SU-DHL-6 (cell line): ENCODE data around the gene ZFP1.
"Not testable (repeated sequence)": the region's sequence is repeated elsewhere in the genome, so short reads cannot be mapped to it uniquely, and the experiment has no call there.

Source experiments
- EZH2phosphoT487 ChIP-seq: fragments of 200-600 bp; sonication (generic), shearing (Covaris generic); conservative IDR thresholded peaks from 2 replicates; pipeline ENCODE4 v1.6.1; 2018; ENCODE audit warnings: mild to moderate bottlenecking, antibody characterized with exemption, low read length, moderate library complexity, mixed read lengths
- TF ChIP-seq, protein P1 (sequence below): fragments of 200-600 bp; sonication (generic); IDR thresholded peaks from one replicate; pipeline ENCODE4 v1.5.1; 2017; ENCODE audit warnings: antibody characterized with exemption, mild to moderate bottlenecking, low read length, moderate library complexity; ENCODE audit not compliant: insufficient read depth, poor library complexity, severe bottlenecking

GRCh38 chr16:75129421-75130149 is 18.7 kb upstream of the ZFP1 start:
- TF ChIP-seq, protein P1, sequence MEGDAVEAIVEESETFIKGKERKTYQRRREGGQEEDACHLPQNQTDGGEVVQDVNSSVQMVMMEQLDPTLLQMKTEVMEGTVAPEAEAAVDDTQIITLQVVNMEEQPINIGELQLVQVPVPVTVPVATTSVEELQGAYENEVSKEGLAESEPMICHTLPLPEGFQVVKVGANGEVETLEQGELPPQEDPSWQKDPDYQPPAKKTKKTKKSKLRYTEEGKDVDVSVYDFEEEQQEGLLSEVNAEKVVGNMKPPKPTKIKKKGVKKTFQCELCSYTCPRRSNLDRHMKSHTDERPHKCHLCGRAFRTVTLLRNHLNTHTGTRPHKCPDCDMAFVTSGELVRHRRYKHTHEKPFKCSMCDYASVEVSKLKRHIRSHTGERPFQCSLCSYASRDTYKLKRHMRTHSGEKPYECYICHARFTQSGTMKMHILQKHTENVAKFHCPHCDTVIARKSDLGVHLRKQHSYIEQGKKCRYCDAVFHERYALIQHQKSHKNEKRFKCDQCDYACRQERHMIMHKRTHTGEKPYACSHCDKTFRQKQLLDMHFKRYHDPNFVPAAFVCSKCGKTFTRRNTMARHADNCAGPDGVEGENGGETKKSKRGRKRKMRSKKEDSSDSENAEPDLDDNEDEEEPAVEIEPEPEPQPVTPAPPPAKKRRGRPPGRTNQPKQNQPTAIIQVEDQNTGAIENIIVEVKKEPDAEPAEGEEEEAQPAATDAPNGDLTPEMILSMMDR = not testable (repeated sequence)
- TF ChIP-seq EZH2phosphoT487 = not testable (repeated sequence)
